ENCODE measurements around the gene LRP6. TPM values are rescaled to one million over a fixed set of nuclear protein-coding genes. Genes with fewer than 3 reads are reported as not detected.

LRP6 gene
- total and polyA plus RNA-seq, 10 donors: 0.63 to 14.9 (median 9.6) TPM

- Histone ChIP-seq H3K4me1 (no peaks in the 10 kb centered on the region), H3K27me3 (replicated peaks in 1 of 7) (peaks cover 0 to 4% (median 0%) of the 10 kb centered on the region in 7 donors), H3K36me3 (no peaks in the 10 kb centered on the region), H3K4me3 (no peak overlapping the region), H3K9me3 (peaks cover 0 to 10% (median 0%) of the 10 kb centered on the region in 8 donors), H3K27ac (no peak overlapping the region)
- WGBS, 5 donors: 95 to 100% (median 98%) methylated on average over 2 of the region's 2 CpGs
- intact Hi-C loops (cut with DNase I; ENCODE audit: low total_unique reads): no loop called here
- no peak for TF ChIP-seq POLR2AphosphoS5 (IDR thresholded peaks at IDR 0.05)
- TF ChIP-seq POLR2A (IDR thresholded peaks at IDR 0.05): no peak
- TF ChIP-seq CTCF (IDR thresholded peaks at IDR 0.05 in 8 of 11, conservative IDR thresholded peaks at IDR 0.05 in 3 of 11): no peak
- DNase-seq: no peak
Measured at GRCh38 chr12:12302976-12303375, 36.1 kb upstream of the LRP6 start.

- H3K27ac ChIP-seq: no peak overlapping the region
- intact Hi-C loops (cut with DNase I; ENCODE audit: low total_unique reads): no loop called here
- no peak for TF ChIP-seq POLR2A (IDR thresholded peaks at IDR 0.05)
- no peak for TF ChIP-seq POLR2AphosphoS5 (IDR thresholded peaks at IDR 0.05)
- TF ChIP-seq CTCF (IDR thresholded peaks at IDR 0.05 in 8 of 11, conservative IDR thresholded peaks at IDR 0.05 in 3 of 11): no peak
- H3K4me1 ChIP-seq: no peaks in the 10 kb centered on the region
- no peak overlapping the region for H3K4me3 ChIP-seq
- DNase-seq: no peak
- no peaks in the 10 kb centered on the region for H3K36me3 ChIP-seq
- WGBS, 5 donors: 83 to 94% (median 91%) methylated on average over 2 of the region's 2 CpGs
- peaks cover 0 to 10% (median 0%) of the 10 kb centered on the region in 8 donors for H3K9me3 ChIP-seq
- peaks cover 0 to 4% (median 0%) of the 10 kb centered on the region in 7 donors for H3K27me3 ChIP-seq (replicated peaks in 1 of 7)
Measured at GRCh38 chr12:12301122-12301521, 34.3 kb upstream of the LRP6 start.

- WGBS, 5 donors: 88 to 95% (median 92%) methylated on average over 8 of the region's 8 CpGs
Measured at GRCh38 chr12:12297201-12297830, 30.5 kb upstream of the LRP6 start.

More at GRCh38 chr12:12297201-12297830, 30.5 kb upstream of the LRP6 start:
- no peak overlapping the region for H3K27ac ChIP-seq
- H3K4me1 ChIP-seq: no peaks in the 10 kb centered on the region
- H3K4me3 ChIP-seq: no peak overlapping the region
- TF ChIP-seq CTCF (IDR thresholded peaks at IDR 0.05 in 8 of 11, conservative IDR thresholded peaks at IDR 0.05 in 3 of 11) (no peak), POLR2A (IDR thresholded peaks at IDR 0.05) (no peak), POLR2AphosphoS5 (IDR thresholded peaks at IDR 0.05) (no peak)
- intact Hi-C loops (cut with DNase I; ENCODE audit: low total_unique reads): no loop called here
- DNase-seq: no peak
- H3K9me3 ChIP-seq: no peaks in the 10 kb centered on the region
- H3K36me3 ChIP-seq: no peaks in the 10 kb centered on the region
- H3K27me3 ChIP-seq (replicated peaks in 1 of 7): no peaks in the 10 kb centered on the region
